PFSK-1 (cell line): Measurements from ENCODE around the gene HSPB9.

ENCODE experiments used
- FOXP2 ChIP-seq: optimal IDR thresholded peaks from 2 replicates; pipeline ENCODE3; 2011; ENCODE audit warnings: borderline replicate concordance, control low read depth, inconsistent platforms; ENCODE audit not compliant: insufficient read depth; ENCODE audit errors: extremely low read length, extremely low read depth
- POLR2AphosphoS5 ChIP-seq: IDR thresholded peaks from 2 replicates; pipeline ENCODE4 v1.6.1; 2012; ENCODE audit warnings: low read depth, mild to moderate bottlenecking, control low read depth, low read length, moderate library complexity
- TAF1 ChIP-seq: IDR thresholded peaks from 2 replicates; pipeline ENCODE4 v1.6.1; 2012; ENCODE audit warnings: low read length, control low read depth, borderline replicate concordance; ENCODE audit not compliant: insufficient read depth
- TF ChIP-seq, protein P1 (sequence below), 2 experiments: IDR thresholded peaks; 2 replicates each; pipeline versions ENCODE4 v1.6.1 to v1.8.0; 2011 to 2012; ENCODE audit warnings: low read depth in 2 of 2, low read length in 2 of 2, control low read depth in 1 of 2, inconsistent platforms in 1 of 2, mild to moderate bottlenecking in 1 of 2, moderate library complexity in 1 of 2; ENCODE audit not compliant: insufficient read depth in 1 of 2

DNA sequence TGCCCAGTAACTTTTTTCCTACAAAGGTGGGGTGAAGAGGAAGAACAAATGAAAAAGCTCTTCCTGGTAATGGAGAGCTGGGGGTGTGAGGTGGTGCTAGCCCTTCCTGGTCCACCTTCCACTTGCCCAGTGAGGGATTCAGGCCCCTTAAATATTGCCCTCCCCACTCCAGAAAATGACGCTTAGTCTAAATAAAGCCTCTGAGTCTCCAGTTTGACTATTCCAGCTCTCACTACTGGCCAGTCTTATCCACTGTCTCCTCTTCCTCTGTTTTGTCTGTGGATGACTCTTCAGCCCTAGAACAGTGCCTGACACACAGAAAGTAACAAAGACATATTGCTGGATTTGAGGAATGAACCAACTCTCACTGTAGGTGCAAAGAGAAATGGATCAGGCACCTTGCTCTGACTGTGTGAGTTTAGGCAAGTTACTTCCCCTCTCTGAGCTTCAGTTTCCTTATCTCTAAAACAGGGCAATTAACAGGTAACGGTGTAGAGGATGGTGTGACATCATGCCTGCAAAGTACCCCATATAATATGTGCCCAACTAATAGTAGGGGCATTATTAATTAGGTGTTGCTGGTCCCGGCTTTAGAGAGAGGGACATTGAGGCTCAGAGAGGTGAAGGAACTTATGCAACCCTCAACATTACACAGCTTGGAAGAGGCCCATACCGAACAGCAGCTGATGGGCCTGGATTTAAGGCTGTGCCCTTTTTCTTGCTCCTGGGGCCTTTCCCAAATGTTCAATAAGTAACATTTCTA, 45.6 kb upstream of the HSPB9 start:
- TF ChIP-seq TAF1 (no peak), POLR2AphosphoS5 (no peak), FOXP2 (no peak)
- TF ChIP-seq, protein P1, sequence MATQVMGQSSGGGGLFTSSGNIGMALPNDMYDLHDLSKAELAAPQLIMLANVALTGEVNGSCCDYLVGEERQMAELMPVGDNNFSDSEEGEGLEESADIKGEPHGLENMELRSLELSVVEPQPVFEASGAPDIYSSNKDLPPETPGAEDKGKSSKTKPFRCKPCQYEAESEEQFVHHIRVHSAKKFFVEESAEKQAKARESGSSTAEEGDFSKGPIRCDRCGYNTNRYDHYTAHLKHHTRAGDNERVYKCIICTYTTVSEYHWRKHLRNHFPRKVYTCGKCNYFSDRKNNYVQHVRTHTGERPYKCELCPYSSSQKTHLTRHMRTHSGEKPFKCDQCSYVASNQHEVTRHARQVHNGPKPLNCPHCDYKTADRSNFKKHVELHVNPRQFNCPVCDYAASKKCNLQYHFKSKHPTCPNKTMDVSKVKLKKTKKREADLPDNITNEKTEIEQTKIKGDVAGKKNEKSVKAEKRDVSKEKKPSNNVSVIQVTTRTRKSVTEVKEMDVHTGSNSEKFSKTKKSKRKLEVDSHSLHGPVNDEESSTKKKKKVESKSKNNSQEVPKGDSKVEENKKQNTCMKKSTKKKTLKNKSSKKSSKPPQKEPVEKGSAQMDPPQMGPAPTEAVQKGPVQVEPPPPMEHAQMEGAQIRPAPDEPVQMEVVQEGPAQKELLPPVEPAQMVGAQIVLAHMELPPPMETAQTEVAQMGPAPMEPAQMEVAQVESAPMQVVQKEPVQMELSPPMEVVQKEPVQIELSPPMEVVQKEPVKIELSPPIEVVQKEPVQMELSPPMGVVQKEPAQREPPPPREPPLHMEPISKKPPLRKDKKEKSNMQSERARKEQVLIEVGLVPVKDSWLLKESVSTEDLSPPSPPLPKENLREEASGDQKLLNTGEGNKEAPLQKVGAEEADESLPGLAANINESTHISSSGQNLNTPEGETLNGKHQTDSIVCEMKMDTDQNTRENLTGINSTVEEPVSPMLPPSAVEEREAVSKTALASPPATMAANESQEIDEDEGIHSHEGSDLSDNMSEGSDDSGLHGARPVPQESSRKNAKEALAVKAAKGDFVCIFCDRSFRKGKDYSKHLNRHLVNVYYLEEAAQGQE (IDR thresholded peaks at IDR 0.05; ENCODE audit: insufficient read depth in 1 of 2, low read depth in 2 of 2, low read length in 2 of 2), result no peak
